OCI-LY3 (cell line): ENCODE measurements around the gene CACNA2D1.

Source experiments
- H2AFZ ChIP-seq: fragments of 200-600, 300-600 bp; shearing (Covaris generic); 2 replicates; pipeline ENCODE4 v1.6.0; 2014; ENCODE audit warnings: antibody characterized with exemption, low read depth, low read length
- H3K27ac ChIP-seq: fragments of 200-600, 300-600 bp; sonication (generic); 2 replicates; pipeline ENCODE4 v1.5.1; 2014; ENCODE audit warnings: mild to moderate bottlenecking, low read length, moderate library complexity, mixed read lengths
- H3K27me3 ChIP-seq: fragments of 200-600, 300-600 bp; sonication (generic); 2 replicates; pipeline ENCODE4 v1.6.1; 2014; ENCODE audit warnings: low read depth, low read length, mixed read lengths
- H3K36me3 ChIP-seq: fragments of 200-600, 300-600 bp; sonication (generic); replicated peaks from 2 replicates; pipeline ENCODE3; 2014; ENCODE audit warnings: low read depth, low read length, mixed read lengths
- H3K4me1 ChIP-seq: fragments of 300-600, 200-600 bp; sonication (generic); 2 replicates; pipeline ENCODE4 v1.6.1; 2014; ENCODE audit warnings: low read length, mixed read lengths
- H3K4me2 ChIP-seq: fragments of 200-600, 300-600 bp; sonication (generic); 2 replicates; pipeline ENCODE4 v1.6.1; 2014; ENCODE audit warnings: low read length, mixed read lengths
- H3K4me3 ChIP-seq: fragments of 300-600, 200-600 bp; sonication (generic); 2 replicates; pipeline ENCODE4 v1.5.1; 2014; ENCODE audit warnings: antibody characterized with exemption, mild to moderate bottlenecking, low read length, moderate library complexity
- H3K79me2 ChIP-seq: fragments of 300-600, 200-600 bp; shearing (Covaris generic); 2 replicates; pipeline ENCODE4 v1.6.1; 2014; ENCODE audit warnings: mild to moderate bottlenecking, low read length, mixed read lengths
- H3K9ac ChIP-seq: fragments of 300-600, 200-600 bp; shearing (Covaris generic); 2 replicates; pipeline ENCODE4 v1.6.0; 2014; ENCODE audit warnings: mild to moderate bottlenecking, low read length, moderate library complexity
- H3K9me3 ChIP-seq: fragments of 200-600, 300-600 bp; shearing (Covaris generic); 2 replicates; pipeline ENCODE4 v1.6.1; 2014; ENCODE audit warnings: low read length, mixed read lengths; ENCODE audit not compliant: insufficient read depth
- H4K20me1 ChIP-seq: fragments of 200-600, 300-600 bp; sonication (generic); 2 replicates; pipeline ENCODE4 v1.6.1; 2016; ENCODE audit warnings: low read length, mixed read lengths; ENCODE audit not compliant: insufficient read depth
- EZH2phosphoT487 ChIP-seq: fragments of 200-600 bp; shearing (Covaris generic); IDR thresholded peaks from 2 replicates; pipeline ENCODE4 v1.6.1; 2018; ENCODE audit warnings: antibody characterized with exemption, mixed run types, low read depth
- TF ChIP-seq, protein P1 (sequence below): fragments of 200-600, 300-600 bp; sonication (generic); IDR thresholded peaks from 2 replicates; pipeline ENCODE4 v1.5.1; 2014; ENCODE audit warnings: antibody characterized with exemption, low read length, low read depth

Gene CACNA2D1

DNA sequence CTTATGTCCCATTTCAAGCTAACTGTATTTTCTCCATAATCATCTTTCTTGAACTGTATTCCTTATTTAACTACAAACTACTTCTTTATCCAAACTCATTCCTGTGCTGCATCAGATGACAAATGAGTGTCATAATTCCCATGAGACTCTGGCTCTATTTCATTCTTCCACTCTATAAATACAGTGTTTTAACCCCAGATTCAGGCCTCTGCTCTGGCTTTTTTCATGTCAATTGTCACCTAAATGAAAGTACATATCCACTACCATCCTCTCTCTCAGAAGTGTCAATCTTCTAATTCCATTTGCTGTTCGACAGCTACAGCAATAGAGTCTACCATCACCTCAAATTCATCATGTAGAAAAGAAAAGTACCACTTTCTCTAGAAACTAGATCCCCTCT is 172.7 kb downstream of the CACNA2D1 start:
- Histone ChIP-seq H3K4me1 (no peaks in the 10 kb centered on the region), H4K20me1 (no peaks in the 10 kb centered on the region), H3K4me2 (no peak overlapping the region), H3K79me2 (no peaks in the 10 kb centered on the region), H3K9me3 (no peaks in the 10 kb centered on the region), H3K4me3 (no peak overlapping the region), H3K27me3 (0 out of 2 replicates have a peak, but pooled peaks cover 4% of the 10 kb centered on the region), H3K9ac (no peak overlapping the region), H3K36me3 (no peaks in the 10 kb centered on the region), H3K27ac (no peak overlapping the region), H2AFZ (no peak overlapping the region)
- TF ChIP-seq, protein P1, sequence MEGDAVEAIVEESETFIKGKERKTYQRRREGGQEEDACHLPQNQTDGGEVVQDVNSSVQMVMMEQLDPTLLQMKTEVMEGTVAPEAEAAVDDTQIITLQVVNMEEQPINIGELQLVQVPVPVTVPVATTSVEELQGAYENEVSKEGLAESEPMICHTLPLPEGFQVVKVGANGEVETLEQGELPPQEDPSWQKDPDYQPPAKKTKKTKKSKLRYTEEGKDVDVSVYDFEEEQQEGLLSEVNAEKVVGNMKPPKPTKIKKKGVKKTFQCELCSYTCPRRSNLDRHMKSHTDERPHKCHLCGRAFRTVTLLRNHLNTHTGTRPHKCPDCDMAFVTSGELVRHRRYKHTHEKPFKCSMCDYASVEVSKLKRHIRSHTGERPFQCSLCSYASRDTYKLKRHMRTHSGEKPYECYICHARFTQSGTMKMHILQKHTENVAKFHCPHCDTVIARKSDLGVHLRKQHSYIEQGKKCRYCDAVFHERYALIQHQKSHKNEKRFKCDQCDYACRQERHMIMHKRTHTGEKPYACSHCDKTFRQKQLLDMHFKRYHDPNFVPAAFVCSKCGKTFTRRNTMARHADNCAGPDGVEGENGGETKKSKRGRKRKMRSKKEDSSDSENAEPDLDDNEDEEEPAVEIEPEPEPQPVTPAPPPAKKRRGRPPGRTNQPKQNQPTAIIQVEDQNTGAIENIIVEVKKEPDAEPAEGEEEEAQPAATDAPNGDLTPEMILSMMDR = no peak
- TF ChIP-seq EZH2phosphoT487 = no peak

DNA sequence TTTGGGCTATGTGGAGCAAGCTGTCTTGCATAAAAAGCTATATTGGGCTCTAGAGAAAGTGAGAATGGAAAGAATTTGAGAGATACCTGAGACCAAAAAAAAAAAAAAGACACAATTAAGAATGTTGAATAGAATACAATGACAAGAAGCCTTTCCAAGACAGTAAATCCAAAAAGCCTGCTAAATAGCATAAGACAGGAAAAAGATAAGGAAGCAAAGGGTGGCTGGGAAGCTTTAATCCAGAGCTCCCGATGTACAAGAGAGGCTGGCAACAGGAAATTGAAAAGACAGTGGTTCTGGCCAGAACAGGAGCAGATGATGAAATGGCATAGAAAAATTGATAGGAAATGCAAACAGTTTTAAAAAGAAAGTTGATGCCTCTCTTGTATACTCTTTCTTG is 174.9 kb downstream of the CACNA2D1 start:
- no peak overlapping the region for H3K27ac ChIP-seq
- no peaks in the 10 kb centered on the region for H4K20me1 ChIP-seq
- H3K4me2 ChIP-seq = no peak overlapping the region
- no peak overlapping the region for H2AFZ ChIP-seq
- H3K27me3 ChIP-seq = 0 out of 2 replicates have a peak, but pooled peaks cover 4% of the 10 kb centered on the region
- TF ChIP-seq, protein P1 = no peak
- no peak for TF ChIP-seq EZH2phosphoT487
- H3K79me2 ChIP-seq = no peaks in the 10 kb centered on the region
- H3K36me3 ChIP-seq = no peaks in the 10 kb centered on the region
- no peak overlapping the region for H3K9ac ChIP-seq
- H3K9me3 ChIP-seq = no peaks in the 10 kb centered on the region
- no peaks in the 10 kb centered on the region for H3K4me1 ChIP-seq
- no peak overlapping the region for H3K4me3 ChIP-seq

GRCh38 chr7:82266081-82266480 is 177.5 kb downstream of the CACNA2D1 start:
- H3K79me2 ChIP-seq = no peaks in the 10 kb centered on the region

GRCh38 chr7:82264783-82265305 is 178.7 kb downstream of the CACNA2D1 start:
- Histone ChIP-seq H3K4me3 (no peak overlapping the region), H3K4me2 (no peak overlapping the region), H4K20me1 (no peaks in the 10 kb centered on the region), H3K27ac (no peak overlapping the region), H3K9me3 (no peaks in the 10 kb centered on the region), H3K79me2 (no peaks in the 10 kb centered on the region), H2AFZ (no peak overlapping the region), H3K9ac (no peak overlapping the region), H3K27me3 (0 out of 2 replicates have a peak, but pooled peaks cover 4% of the 10 kb centered on the region), H3K36me3 (no peaks in the 10 kb centered on the region), H3K4me1 (no peaks in the 10 kb centered on the region)
- TF ChIP-seq, protein P1 = no peak

More at GRCh38 chr7:82266081-82266480, 177.5 kb downstream of the CACNA2D1 start:
- Histone ChIP-seq H3K36me3 (no peaks in the 10 kb centered on the region), H3K9ac (no peak overlapping the region), H3K4me3 (no peak overlapping the region), H3K9me3 (no peaks in the 10 kb centered on the region), H3K4me1 (no peaks in the 10 kb centered on the region), H3K4me2 (no peak overlapping the region), H2AFZ (no peak overlapping the region), H3K27me3 (0 out of 2 replicates have a peak, but pooled peaks cover 4% of the 10 kb centered on the region), H4K20me1 (no peaks in the 10 kb centered on the region), H3K27ac (no peak overlapping the region)
- TF ChIP-seq, protein P1 = no peak
- no peak for TF ChIP-seq EZH2phosphoT487
